SKM-1 (cell line): ENCODE data around the gene GNB1L.

Experiments
- DNase-seq: peaks from one replicate; lab custom pipeline; 2025; ENCODE audit not compliant: unreplicated experiment; lab: John Stamatoyannopoulos, UW

The GNB1L gene

DNA sequence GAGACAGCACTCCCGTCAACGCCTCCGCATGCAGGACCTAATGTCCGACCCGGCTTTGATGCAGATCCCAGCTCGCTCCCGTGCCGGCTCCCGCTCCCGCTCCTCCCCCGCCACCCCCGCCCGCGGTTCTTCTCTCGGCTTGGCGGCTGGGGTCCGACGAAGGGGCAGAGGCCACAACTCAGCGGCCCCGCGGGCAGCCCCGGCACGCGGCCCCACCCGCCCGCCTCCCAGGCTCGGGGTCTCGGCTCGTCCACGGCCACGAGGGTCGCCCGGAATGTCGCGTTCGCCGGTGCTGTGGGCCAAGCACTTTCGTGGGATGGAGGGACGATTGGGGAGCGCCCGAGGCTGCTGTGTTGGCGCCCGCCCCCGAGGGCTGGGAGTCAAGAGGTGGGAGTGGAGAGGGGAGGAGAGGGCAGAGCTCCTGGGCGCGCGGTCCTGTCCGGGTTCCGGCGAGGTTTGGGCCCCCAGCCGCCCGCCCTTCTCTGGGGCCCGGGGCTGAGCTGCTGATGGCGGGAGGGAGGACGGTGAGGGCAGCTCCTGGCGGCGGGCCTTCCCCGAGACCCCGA is 99.4 kb downstream of the GNB1L start:
- DNase-seq, result no peak

DNA sequence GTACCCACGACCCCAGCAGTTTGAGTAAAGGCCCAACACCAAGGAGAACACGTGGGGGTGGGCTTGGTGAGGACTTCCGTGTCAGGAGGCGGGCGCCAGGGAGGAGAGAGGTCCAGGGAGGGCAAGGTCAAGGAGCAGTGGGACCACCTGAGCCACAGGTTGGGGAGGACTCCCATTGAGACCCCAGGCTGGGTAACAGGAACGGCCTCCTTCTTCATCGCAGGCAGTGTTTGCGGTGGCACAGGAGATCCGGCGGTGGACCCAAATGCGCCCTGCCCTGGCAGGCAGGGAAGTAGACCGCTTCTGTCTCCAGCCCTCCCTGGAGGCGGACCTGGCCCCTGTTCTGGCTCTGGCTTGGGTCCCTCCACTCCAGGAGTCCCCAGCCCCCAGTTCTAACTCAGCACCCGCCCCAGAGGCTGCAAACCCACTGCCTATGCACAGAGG is 100.0 kb downstream of the GNB1L start:
- no peak for DNase-seq

DNA sequence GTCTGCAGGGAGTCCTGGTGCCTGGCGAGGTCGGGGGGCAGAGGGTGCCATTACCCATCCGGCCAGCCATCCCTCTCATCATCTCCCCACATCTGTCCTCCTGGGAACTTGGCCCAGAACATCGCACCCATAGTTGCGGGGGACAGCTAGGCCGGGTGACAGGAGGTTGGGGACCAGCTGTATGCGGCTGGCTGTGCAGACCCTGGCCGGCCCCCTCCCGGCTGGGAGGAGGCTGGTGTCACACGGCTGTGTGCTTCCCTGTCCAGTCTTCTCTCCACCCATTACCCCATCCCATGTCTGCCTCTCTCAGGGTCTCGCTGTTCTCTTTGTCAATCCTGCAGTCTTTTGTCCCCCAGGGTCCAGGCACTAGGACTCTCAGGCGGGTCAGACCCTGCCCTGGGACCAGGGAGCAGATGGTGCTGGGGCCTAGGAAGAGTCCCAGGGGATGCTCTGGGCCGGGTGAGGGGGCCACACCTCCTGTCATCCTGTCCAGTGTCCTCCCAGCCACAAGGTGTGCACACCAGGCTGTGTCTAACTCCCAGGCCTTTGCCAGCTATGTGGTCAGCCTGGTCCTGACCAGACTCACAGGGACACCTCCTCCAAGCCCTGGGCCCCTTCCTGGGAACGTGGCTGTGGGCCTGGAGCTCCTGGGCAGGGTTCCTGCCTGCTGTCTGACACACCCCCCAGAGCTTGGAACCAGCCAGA is 100.5 kb downstream of the GNB1L start:
- DNase-seq, result no peak

GRCh38 chr22:19753090-19753842 is 101.4 kb downstream of the GNB1L start:
- DNase-seq, result no peak

DNA sequence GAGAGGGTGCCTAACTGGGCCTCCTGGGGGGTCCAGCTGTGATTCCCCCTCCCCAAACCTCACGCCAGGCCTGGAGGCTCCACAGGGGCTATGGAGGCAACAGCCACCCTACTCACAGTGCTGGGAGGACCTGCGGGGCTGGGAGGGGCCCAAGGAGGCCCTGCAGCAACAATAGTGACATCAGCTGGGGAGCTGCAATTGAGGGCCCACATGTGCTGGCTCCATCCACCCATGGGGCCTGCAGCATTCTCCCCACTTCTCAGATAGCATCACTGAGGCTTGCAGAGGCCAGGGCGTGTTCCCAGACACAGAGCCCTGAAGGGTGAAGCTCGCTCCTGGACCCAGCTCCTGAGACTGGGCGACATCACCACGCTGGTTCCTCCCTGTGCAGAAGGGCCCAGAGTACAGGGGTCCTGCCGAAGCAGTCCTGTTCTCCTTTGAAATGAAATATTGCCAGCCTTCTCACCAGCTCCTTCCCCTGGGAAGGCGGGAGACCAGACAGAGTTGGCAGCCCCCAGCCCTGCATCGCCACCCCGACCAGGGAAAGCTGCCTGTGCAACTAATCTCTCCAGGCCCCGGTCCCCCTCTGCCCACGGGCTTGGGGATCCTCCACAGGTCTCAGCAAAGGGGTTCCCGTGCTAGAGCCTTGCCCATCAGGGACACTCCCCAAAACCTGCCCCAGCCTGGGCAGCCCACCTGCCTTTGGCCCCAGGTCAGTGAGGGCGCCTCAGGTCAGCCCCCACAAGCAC is 103.0 kb downstream of the GNB1L start:
- no peak for DNase-seq

- DNase-seq, result no peak
These were observed 103.9 kb downstream of the GNB1L start for GRCh38 chr22:19750507-19751490.

DNA sequence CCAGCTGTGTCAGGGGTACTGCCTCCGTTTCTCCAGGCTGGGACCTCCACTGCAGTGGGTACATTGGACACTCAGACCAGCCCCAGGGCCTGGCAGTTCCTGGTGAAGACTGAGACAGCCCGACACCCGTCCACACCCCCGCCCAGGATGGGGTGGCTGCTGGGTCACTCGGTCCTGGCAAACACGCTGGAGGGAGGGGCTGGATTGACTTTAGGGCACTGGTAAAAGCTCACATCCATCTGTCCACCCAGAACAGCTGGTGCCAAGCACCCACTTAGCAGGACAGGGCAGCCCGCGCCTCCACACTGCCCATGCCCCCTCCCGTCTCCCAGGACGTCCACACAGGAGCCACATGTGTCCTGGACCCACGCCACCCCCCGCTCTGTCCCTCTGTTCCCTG is 104.8 kb downstream of the GNB1L start:
- no peak for DNase-seq

- DNase-seq, result no peak
These were observed 105.5 kb downstream of the GNB1L start for GRCh38 chr22:19748991-19749664.

DNA sequence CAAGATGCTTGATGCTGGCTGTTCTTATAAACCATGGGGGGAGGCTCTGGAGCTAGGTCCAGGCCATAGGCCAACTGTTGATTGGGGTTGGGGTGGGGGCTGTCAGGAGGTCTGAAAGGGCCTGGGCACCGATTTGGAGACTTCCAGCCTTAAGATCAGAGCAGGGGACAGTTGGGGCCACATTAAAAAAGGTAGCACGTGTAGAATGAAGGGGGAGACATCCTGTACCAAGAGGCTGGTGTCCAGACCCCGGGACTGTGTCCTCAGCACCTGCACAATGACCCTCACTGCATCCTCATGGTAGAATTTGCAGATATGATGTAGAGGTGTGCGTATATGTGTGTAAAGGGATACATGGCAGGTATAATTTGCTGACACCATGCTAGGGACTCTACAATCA is 106.5 kb downstream of the GNB1L start:
- no peak for DNase-seq

GRCh38 chr22:19747551-19747950 is 107.1 kb downstream of the GNB1L start:
- DNase-seq, result no peak

GRCh38 chr22:19746726-19747125 is 107.9 kb downstream of the GNB1L start:
- DNase-seq, result no peak

DNA sequence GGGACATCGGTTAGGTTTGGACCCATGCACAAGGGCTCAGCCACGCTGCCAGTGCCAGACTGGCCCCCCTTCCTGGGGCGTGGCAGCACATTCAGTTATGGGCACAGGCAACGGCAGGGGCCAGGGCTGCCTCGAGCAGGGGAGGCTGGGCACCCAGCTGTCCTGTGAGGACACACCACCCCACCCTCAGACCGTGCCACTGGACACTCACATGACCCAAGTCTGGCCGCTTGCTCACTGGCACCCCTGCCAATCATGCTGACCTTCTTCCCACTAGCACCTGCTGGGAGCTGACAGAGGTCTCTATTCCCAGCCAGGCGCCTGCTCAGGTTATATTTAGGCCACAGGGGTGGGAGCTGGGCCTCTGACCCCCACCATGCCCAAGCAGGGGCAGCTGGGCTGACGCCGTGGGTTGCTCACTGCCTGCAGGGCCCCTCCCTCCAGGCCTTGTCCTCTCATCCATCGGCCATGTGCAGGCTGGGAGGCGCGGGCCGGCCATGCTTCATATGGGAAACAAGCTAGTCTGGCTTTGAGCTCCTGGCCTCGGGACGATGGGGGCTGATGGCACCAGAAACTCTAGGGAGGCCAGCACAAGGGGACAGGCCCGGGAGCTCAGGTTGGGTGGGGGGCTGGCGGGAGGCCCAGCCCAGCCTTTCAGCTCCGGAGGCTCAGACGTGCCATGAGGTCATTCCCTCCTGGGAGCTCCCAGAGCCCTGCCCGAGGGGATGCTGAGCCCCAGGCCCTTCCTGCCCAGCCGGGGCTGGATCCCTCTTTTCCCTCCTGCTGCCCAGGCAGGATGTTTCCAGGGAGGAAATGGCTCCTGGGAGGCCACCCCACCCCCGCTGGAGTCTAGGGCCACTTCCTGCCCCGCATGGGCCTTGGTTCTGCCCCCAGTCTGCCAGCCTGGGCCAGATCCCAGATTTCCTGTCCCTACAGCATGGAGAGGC is 109.2 kb downstream of the GNB1L start:
- no peak for DNase-seq

- no peak for DNase-seq
These were observed 110.2 kb downstream of the GNB1L start for GRCh38 chr22:19744350-19745006.

DNA sequence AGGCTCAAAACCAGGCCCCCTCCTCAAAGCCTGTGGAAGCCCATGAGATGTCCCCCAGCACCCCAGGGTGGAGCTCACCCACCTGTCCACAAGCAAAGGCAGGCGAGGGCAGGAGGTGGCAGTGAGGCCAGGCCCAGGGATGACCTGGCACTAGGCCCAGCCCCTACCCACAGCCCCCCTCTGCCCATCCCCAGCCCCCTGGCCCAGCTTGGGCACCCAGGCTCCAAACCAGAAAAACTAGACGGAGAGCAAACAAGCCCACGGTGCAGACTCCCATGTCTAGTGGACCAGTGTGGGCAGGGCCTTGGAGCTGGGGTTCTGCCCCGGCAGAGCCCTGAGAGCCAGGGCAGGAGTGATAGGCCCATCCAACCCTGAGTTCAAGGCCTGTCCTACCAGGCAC is 111.0 kb downstream of the GNB1L start:
- no peak for DNase-seq

DNA sequence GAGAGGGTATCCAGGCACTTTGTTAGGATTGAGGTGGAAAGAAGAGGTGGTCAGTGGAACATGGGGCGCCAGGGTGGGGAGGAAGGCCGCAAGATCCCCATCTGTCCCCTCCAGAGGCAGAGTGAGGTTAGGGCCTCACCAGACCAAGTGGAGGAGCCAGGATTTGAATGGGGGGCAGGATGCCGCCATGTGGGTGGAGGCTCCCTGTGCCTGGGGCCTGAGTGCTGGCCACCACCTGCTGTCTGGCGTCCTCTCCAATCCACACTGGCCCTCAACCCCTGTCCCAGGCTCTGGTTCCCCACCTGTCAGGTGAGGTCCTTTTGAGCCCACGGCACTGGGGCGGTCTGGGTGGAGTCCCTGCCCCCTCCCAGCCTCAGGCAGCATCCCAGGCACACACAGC is 111.6 kb downstream of the GNB1L start:
- no peak for DNase-seq

DNA sequence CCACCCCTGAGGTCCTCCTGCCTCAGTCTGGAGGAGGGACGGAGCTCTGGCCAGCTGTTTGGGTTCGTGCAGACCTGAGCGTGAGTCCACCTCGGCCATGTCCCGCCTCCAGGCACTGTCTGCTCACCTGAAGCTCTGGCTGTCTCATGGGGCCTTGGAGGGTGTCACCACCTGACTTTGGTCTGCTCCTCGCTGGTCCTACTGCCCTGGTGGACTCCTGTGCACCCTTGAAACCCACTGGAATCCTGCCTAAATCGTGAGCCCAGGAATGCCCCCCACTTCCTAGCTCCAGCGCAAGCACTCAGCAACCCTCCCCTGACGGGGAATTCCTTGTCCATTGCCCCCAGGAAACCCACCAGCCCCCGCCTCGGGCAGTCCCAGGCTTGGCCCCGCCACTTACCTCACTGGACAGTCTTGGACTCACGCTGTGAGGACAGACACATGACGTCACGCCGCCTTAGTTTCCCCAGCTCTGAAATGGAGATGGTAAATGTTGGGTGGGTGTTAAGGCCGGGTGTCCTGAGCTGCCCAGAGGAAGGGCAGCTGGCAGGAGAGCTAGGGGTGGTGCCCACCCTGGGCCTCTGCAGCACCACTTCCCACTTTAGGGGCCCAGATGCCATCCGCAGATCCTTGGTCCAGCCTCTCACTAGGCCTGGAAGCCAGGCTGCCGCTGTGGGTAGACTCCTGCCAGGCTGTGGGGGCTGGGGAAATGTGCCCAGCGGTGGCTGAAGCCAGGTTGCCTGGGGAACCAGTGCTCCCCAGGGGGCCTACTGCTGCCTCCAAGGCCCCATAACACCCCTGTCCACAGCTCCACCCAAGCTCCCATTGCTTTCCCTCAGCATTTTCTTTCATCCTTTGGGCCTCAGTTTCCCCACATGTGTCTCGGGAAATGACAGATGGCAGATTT is 112.3 kb downstream of the GNB1L start:
- no peak for DNase-seq

DNA sequence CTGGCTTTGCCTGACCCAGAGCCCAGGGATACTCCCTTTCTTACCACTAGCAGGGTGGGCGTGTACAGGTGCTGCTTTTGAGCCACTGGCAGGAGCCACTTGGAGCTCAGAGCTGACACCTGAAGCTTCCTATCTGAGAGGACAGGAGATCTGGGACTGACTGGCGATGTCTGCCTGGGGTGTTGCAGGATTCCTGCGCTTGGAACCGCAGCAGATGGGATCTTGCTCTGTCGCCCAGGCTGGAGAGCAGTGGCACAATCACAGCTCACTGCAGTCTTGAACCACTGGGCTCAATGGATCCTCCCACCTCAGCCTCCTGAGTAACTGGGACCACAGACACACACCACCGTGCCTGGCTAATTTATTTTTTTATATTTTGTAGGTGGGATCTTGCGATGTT is 113.6 kb downstream of the GNB1L start:
- DNase-seq, result no peak
